ENCODE results near the gene CDC7.

DNA sequence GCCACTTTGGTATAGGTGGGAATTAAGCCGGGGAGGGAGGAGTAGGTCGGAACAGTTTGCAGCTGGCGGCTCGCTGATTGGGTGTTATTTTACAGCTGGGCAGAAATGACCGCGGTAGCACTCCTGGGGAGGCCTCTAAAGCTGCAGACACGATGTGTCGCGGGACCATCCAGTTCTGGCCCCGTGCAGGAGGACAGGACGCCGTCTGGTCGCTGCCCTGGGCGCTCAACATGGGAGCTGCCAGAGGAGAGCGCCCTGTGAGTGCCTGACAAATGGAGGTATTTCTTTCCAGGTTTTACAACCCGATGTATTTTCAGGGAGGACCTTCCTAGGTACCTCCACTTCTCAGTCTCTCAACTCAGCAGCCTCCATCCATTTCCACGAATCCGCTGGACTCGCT, 46.2 kb downstream of the CDC7 start:
- TF ChIP-seq CTCF (IDR thresholded peaks at IDR 0.05; ENCODE audit: insufficient read depth, low read depth, low read length) (no peak), EZH2 (IDR thresholded peaks at IDR 0.05; ENCODE audit: insufficient read depth, low read length) (no peak)

Data from astrocyte (in vitro differentiated cells and primary cell).